Stimulated activated CD8-positive, alpha-beta memory T cell treated with anti-CD3 and anti-CD28 coated beads, Interleukin-12 subunit alpha, Interleukin-12 subunit beta, amount 100 ng/mL, for 1 hour (primary cell): ENCODE results near the gene PTCD1.
A peak's percentile ranks its signal among the peaks of the same experiment; 100 is the strongest.
"Not testable (repeated sequence)": the region's sequence is repeated elsewhere in the genome, so short reads cannot be mapped to it uniquely, and the experiment has no call there.

Source experiments
- DNase-seq: peaks from one replicate; pipeline ENCODE4 v3.0.0-alpha.2; 2020; ENCODE audit warnings: low read depth

The PTCD1 gene

DNA sequence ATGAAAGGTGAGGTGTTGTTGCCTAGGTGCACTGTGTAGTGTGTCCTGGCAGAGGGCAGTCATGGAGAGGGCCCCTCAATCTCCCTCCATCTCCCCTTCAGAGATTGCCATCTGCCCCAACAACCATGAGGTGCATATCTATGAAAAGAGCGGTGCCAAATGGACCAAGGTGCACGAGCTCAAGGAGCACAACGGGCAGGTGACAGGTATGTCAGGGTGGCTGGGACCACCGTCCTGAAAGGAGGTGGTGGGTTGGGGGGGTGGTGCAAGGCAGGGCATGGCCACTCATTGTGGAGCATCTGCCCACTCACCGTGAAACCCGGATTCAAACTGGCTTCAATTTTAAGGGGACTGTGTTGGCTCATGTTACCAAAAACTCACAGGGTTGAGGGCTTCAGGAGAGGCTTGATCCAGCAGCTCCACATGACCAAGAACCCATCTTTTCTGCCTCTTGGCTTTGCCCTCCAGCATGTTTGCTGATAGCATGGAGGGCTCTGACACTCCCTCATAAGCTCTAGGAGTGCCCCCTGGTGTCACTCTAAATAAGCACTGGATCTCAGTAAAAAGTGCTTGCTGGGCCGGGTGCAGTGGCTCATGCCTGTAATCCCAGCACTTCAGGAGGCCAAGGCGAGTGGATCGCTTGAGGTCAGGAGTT lies 51.9 kb downstream of the PTCD1 start:
- DNase-seq: no peak

- no peak for DNase-seq
These were observed 53.0 kb downstream of the PTCD1 start for GRCh38 chr7:99385564-99385963.

GRCh38 chr7:99384523-99384922 lies 54.1 kb downstream of the PTCD1 start:
- no peak for DNase-seq

DNA sequence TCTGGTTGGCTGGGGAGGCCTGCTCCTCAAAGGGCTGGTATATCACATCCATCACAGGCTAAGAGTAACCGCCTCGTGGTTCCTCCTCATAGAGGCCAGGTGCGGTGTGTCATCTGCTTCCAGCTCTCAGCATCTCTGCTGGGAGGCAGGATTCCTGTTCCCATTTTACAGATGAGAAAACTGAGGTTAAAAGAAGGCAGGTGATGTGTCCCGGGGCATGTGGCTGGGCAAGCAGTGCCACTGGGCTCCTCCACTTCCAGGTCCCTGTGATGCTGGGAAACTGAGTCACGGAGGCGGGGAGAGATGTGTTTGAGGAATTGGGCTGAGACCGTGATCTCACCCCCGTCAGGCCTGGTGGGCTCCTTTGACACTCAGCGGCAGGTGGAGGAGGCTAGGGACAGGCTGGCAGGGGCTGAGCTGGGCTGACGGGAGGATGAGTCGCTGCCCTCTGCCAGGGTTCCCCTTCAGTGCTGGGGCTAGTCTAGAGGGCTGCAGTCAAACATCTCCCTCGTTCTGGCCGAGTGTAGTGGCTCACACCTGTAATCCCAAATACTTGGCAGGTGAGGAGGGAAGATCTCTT lies 54.7 kb downstream of the PTCD1 start:
- DNase-seq: no peak

DNA sequence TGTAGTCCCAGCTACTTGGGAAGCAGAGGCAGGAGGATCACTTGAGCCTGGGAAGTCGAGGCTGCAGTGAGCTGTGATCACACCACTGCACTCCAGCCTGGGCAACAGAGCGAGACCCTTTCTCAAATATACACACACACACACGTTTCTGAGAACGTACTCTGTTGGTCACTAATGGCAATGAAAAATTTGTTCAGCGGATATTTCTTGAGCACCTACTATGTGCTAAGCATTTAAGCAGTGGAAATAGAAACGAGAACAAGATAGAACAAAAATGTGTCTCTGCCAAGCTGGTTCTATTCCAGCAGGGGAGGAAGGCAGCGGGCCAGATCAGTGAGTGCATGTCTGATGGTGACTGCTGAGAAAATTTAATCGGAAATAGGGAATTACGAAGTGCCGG lies 55.4 kb downstream of the PTCD1 start:
- DNase-seq: no peak

- no peak for DNase-seq
These were observed 56.9 kb downstream of the PTCD1 start for GRCh38 chr7:99381664-99382075.

DNA sequence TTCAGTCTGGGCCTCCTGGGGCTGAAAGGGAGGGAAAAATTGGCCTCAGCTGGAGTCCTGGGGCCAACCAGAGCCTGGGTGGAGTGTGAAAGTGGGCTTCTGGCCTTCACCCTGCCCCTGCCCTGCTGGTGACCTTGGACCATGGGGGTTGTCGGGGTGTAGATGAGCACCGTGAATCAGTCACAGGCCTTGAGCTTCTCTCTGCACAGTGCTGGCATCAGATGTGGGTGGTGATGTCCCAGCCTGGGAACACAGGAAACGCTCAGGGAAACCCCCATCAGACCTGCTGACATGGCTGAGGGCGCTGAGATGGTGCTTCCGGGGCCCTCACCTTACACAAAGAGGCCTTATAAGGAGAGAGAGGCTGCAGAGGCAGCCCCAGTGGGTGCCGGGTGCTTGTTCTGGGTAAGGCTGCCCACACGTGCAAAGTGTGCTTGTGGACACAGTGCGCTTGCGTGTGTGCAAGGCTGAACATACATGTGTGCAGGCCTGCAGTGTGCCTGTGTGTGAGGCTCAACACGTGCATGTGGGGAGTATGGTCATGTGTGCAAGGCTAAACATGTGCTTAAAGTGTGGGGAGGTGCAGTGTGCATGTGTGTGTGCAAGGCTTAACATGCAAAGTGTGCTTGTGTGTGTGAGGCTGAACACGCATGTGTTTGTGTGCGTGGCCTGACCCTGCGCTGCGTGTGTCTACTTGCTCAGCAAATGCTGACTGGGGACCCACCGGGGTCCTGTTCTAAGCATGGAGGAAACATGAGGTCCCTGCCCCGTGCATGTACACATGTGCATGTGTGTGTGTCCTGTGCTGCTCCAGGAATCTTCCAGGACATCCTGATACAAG lies 57.6 kb downstream of the PTCD1 start:
- DNase-seq: peak; percentile 82

- no peak for DNase-seq
These were observed 58.4 kb downstream of the PTCD1 start for GRCh38 chr7:99380032-99380822.

- not testable (repeated sequence) for DNase-seq
These were observed 58.9 kb downstream of the PTCD1 start for GRCh38 chr7:99379693-99380031.

DNA sequence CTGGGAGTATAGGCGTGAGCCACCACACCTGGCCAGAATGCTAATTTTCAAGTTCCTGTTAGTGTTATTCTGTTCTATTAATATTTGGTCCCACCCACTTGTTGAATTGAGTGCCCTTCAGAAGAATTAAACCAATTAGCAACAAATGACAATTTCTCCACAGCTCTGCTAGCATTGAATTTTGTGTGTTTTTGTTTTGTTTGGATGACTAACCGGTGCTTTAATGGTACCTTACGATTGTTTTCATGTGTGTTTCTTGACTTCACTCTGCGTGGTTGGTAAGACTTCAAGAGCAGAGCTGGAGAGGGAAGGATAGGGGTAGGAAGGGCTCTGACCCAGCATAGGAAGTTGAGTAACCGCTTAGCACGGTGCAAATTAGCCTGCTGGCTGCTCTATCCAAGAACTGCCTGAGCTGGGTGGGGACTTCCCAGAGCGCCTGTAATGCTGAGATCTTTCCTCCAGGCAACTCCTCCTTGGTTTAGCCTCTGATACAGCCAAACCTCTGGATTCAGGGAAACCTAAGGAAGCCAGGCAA lies 59.5 kb downstream of the PTCD1 start:
- no peak for DNase-seq

DNA sequence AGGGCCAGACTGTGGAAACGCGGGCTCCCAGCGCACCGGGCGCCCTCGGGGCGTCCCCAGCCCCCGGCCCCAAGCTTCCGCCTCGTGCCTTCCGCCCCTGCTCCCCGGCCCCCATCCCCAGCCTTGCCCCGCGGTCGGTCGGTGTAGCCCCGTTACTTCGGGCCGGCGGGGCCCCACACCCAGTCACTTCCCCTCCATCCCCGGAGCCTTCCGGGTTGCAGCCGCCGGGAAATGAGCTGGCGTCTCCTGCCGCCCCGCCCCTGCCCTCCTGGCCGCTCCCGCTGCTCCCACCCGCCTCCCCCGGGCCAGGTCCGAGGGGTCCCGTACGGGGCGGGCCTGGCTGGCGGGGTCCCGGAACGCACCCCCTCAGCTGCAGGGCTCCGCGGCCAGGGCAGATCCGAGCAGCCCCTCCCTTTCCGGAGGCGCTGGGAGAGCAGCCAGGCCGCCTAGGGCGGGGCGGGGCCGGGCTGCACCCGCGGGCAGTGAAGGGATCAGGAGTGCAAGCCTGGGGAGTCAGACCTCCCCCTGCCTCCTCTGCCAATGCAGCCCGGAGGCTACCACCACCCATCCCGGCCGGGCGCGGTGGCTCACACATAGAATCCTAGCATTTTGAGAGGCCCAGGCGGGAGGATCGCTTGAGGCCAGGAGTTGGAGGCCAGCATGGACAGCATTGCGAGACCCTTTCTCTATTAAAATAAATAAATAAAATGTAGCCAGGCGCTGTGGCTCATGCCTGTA lies 63.4 kb downstream of the PTCD1 start:
- no peak for DNase-seq

- peak; percentile 71 for DNase-seq
These were observed 64.2 kb downstream of the PTCD1 start, which contains the start of gene ARPC1B for GRCh38 chr7:99374111-99375064. TSS of gene ARPC1B (plus strand) at chr7:99374730. CDS start at chr7:99385715, 10,985 bp downstream.

- DNase-seq: no peak
These were observed 65.2 kb downstream of the PTCD1 start for GRCh38 chr7:99373091-99374066.

DNA sequence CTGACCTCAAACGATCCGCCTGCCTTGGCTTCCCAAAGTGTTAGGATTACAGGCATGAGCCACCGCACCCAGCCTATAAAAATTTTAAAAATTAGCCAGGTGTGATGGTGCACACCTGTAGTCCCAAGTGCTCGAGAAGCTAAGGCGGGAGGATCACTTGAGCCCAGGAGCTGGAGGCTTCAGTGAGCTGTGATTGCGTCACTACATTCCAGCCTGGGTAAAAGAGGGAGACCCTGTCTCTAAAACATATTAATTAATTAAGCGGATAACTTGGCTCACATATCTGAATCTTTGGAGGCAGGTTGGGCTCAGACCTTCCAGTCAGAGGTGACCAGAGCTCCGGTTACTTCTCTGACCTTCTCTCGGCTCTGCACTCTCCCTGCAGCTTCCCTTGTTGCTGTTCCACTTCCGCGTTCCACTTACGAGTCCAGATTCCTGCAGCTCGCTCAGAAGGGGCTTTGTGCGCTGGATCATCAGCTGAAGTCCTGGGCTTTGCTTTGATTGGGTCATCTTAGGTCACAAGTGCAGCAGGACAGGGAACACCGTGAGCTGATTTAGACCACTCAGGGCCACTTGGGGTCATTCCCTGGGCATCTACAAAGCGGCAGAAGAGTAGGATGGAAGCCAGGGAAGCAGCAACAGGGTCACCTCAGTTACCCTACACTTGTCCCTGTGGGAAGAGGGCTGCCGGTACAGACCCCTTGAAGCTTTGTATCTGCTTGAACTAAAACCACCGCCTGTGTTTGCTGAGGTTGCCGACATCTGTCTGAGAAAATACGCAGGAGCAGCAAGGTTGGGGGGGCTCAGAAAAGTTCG lies 66.1 kb downstream of the PTCD1 start:
- DNase-seq: no peak

DNA sequence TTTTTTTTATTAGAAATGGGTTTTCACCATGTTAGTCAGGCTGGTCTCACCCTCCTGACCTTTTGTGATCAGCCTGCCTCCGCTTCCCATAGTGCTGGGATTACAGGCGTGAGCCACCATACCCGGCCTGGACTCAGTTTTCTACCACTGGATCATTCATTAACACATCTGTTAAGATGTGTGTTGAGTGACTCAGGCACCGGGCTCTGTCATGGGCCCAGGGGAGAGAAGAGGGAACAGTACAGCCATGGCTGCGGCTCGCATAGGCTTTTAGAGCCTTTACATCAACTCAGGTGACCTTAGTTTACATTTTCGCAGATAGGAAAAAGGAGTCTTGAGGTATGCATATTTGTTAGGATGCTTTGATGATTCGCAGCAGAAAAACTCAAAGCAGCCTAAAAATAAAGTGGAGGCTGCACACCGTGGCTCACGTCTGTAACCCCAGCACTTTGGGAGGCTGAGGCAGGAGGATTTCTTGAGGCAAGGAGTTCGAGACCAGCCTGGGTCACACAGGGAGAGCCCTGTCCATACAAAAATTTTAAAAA lies 67.2 kb downstream of the PTCD1 start:
- DNase-seq: no peak

GRCh38 chr7:99369767-99370391 lies 68.7 kb downstream of the PTCD1 start:
- no peak for DNase-seq

- DNase-seq: no peak
These were observed 69.7 kb downstream of the PTCD1 start for GRCh38 chr7:99368750-99369389.
